ENCODE measurements around the gene ABCG1.

GRCh38 chr21:42303443-42303842 lies 84.5 kb downstream of the ABCG1 start:
- TF ChIP-seq, protein P1, sequence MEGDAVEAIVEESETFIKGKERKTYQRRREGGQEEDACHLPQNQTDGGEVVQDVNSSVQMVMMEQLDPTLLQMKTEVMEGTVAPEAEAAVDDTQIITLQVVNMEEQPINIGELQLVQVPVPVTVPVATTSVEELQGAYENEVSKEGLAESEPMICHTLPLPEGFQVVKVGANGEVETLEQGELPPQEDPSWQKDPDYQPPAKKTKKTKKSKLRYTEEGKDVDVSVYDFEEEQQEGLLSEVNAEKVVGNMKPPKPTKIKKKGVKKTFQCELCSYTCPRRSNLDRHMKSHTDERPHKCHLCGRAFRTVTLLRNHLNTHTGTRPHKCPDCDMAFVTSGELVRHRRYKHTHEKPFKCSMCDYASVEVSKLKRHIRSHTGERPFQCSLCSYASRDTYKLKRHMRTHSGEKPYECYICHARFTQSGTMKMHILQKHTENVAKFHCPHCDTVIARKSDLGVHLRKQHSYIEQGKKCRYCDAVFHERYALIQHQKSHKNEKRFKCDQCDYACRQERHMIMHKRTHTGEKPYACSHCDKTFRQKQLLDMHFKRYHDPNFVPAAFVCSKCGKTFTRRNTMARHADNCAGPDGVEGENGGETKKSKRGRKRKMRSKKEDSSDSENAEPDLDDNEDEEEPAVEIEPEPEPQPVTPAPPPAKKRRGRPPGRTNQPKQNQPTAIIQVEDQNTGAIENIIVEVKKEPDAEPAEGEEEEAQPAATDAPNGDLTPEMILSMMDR (conservative IDR thresholded peaks at IDR 0.05; ENCODE audit: low read length): no peak
- no peak for TF ChIP-seq EZH2phosphoT487 (IDR thresholded peaks at IDR 0.05; ENCODE audit: borderline replicate concordance, low read depth, low read length)
